ENCODE measurements around the gene DLX3.
"Not testable (repeated sequence)": the region's sequence is repeated elsewhere in the genome, so short reads cannot be mapped to it uniquely, and the experiment has no call there.

The DLX3 gene

GRCh38 chr17:49995055-49995738 lies at the start of gene DLX3:
DLX3 (minus strand) TSS chr17:49995224; CDS start chr17:49994998, 226 bp downstream.
- no peak for DNase-seq

- no peak for DNase-seq
Measured at GRCh38 chr17:50044483-50044882, 49.5 kb upstream of the DLX3 start.

- no peak for DNase-seq
Measured at GRCh38 chr17:50043290-50044148, 48.5 kb upstream of the DLX3 start.

- DNase-seq, result no peak
Measured at GRCh38 chr17:50042211-50042610, 47.2 kb upstream of the DLX3 start.

GRCh38 chr17:50040496-50040895 lies 45.5 kb upstream of the DLX3 start:
- not testable (repeated sequence) for DNase-seq

GRCh38 chr17:50039058-50039457 lies 44.0 kb upstream of the DLX3 start:
- DNase-seq, result no peak

GRCh38 chr17:50037321-50038107 lies 42.5 kb upstream of the DLX3 start:
- no peak for DNase-seq

- no peak for DNase-seq
Measured at GRCh38 chr17:50036455-50037261, 41.6 kb upstream of the DLX3 start.

GRCh38 chr17:50035945-50036344 lies 40.9 kb upstream of the DLX3 start:
- DNase-seq, result no peak

- DNase-seq, result no peak
Measured at GRCh38 chr17:50035421-50035879, 40.4 kb upstream of the DLX3 start.

- DNase-seq, result no peak
Measured at GRCh38 chr17:50034498-50035364, 39.7 kb upstream of the DLX3 start.

GRCh38 chr17:50033316-50033715 lies 38.3 kb upstream of the DLX3 start:
- DNase-seq, result no peak

- no peak for DNase-seq
Measured at GRCh38 chr17:50029185-50029584, 34.2 kb upstream of the DLX3 start.

GRCh38 chr17:50028736-50029120 lies 33.7 kb upstream of the DLX3 start:
- DNase-seq, result no peak

GRCh38 chr17:50027881-50028735 lies 33.1 kb upstream of the DLX3 start:
- no peak for DNase-seq

GRCh38 chr17:50027172-50027880 lies 32.3 kb upstream of the DLX3 start:
- DNase-seq, result no peak

GRCh38 chr17:50026837-50027171 lies 31.8 kb upstream of the DLX3 start:
- peak; percentile 67 for DNase-seq

- no peak for DNase-seq
Measured at GRCh38 chr17:50026046-50026675, 31.1 kb upstream of the DLX3 start.

GRCh38 chr17:50024808-50025207 lies 29.8 kb upstream of the DLX3 start:
- DNase-seq, result no peak
